Measurements from ENCODE around the gene PRCC.

The PRCC gene, protein sequence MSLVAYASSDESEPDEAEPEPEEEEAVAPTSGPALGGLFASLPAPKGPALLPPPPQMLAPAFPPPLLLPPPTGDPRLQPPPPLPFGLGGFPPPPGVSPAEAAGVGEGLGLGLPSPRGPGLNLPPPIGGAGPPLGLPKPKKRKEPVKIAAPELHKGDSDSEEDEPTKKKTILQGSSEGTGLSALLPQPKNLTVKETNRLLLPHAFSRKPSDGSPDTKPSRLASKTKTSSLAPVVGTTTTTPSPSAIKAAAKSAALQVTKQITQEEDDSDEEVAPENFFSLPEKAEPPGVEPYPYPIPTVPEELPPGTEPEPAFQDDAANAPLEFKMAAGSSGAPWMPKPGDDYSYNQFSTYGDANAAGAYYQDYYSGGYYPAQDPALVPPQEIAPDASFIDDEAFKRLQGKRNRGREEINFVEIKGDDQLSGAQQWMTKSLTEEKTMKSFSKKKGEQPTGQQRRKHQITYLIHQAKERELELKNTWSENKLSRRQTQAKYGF

GRCh38 chr1:156767101-156767878, at the start of gene PRCC:
PRCC (plus strand) TSS chr1:156767535; CDS start chr1:156767772, 237 bp downstream.
- peak; percentile 99 for DNase-seq (ENCODE audit: low read depth)

DNA sequence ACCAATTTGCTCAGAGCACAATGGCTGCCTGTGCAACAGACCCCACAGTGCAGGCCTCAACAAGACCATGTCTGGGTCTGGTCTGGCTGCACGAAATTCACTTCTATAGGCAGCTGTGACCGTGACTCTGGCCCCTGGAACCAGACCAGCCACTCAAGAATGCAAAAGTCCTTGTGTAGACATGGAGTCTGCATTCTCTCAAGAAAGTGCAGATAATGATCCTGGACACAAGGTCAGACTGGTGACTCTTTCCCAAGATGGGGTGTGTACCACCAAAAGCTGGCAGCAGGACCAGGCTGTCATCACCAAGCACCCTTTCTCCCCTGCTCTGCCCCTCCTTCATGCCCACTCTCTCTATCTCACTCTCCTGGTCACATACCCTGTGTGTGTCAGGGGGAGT, 46.2 kb upstream of the PRCC start:
- no peak for DNase-seq (ENCODE audit: low read depth)

DNA sequence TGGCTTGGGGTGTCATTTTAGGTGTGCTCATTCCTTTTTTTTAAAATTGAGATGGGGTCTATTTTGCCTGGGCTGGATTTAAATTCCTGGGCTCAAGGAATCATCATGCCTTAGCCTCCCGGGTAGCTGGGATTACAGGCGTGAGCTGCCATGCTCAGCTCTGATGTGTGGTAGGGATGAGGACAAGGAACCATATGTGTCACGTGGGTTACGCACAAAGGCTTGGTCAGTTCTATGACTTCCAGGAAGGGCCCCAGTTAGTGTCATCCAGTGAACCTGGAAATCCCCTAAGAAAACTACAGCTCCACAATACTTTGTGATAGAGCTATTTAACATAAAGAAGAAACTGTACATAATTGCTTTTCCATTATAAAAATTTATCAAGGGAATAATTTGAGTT, 45.8 kb upstream of the PRCC start:
- DNase-seq (ENCODE audit: low read depth), result no peak

- peak; percentile 85 for DNase-seq (ENCODE audit: low read depth)
Observed at GRCh38 chr1:156725683-156726280, 41.6 kb upstream of the PRCC start.

- DNase-seq (ENCODE audit: low read depth), result no peak
Observed at GRCh38 chr1:156726549-156727226, 40.6 kb upstream of the PRCC start.

DNA sequence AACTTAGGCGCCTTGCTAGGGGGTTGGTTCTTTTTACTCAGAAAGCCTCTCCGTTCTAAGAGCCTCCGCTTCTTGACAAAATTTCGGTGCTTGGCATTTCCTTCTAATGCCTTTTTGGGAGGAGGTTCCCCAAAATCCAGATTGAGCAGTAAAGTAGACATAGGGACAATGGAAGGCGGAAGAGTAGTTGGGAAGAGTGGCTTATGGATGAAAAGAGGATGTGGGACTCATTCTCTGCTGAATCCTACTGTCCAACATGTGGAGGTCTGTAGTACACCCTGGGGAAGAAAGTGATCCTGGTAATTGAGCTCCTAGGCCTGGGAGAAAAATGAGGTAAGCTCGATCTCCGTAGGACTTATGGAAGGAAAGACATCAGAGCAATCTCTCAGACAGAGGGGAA, 39.8 kb upstream of the PRCC start:
- no peak for DNase-seq (ENCODE audit: low read depth)

GRCh38 chr1:156727926-156728598, 39.3 kb upstream of the PRCC start, which contains the start of gene METTL25B:
METTL25B (plus strand) TSS chr1:156728469; CDS start chr1:156729105, 636 bp downstream.
- DNase-seq (ENCODE audit: low read depth), result no peak

DNA sequence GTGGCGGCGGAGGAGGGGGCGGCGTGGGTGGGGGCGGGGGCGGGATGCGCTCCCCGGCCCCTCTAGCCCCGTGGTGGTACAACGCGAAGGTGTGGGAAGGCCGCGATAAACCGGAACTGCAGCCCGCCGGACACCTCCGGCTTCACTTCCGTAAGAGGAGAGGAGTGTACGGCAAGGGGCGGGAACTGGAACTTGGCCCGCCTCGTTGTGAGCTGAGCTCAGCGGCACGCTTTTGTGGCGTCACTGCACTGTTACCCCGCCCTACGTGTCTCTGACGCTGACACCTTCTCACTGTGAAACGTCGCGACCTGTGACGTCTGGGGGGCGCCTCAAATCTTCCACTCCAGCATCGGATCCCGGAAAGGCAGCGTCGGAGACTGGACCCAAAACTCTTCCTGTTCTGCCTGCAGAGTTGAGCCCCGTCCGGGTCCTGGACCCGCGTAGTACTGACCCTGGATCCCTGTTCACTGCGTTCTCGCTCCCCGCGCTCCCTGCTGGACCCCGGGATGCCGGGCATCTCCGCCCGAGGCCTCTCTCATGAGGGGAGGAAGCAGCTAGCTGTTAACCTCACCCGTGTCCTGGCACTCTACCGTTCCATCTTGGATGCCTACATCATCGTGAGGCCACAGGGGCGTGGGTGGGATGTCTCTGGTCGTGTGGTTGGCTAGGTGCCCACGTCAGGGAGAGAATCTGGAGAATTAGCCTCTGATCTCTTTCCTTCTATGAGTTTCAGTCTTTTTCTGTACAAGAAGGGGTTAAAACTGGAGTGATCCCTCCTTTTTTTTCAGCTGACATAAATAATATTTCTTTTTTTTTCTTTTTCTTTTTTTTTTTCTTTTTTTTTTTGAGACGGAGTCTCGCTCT, 38.5 kb upstream of the PRCC start, which contains the start of gene ISG20L2:
TSS of gene ISG20L2 (minus strand) at position 168 of the 864 bp plus-strand sequence. CDS start 1,114 bp downstream, outside the sequence.
- peak; percentile 98 for DNase-seq (ENCODE audit: low read depth)

GRCh38 chr1:156733989-156734584, 33.2 kb upstream of the PRCC start:
- DNase-seq (ENCODE audit: low read depth), result no peak

DNA sequence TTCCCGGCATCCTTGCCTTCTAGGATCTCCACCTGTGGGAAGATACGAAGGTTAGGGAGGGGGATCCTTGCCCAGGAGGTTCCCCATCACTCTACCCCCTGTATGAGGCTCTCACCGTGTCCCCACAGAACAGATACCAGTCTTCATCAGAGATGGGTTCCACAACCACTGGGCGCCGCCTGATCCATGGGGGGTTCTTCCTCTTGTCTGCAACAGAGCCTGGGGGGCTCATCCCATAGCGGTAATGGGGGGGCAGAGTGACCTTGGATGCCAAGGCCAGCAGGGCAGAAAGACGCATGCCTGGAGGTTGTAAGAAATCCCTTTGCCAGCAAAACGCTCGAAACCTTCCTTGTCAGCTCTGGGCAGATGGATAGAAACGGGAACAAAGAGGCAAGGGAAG, 28.9 kb upstream of the PRCC start:
- no peak for DNase-seq (ENCODE audit: low read depth)

DNA sequence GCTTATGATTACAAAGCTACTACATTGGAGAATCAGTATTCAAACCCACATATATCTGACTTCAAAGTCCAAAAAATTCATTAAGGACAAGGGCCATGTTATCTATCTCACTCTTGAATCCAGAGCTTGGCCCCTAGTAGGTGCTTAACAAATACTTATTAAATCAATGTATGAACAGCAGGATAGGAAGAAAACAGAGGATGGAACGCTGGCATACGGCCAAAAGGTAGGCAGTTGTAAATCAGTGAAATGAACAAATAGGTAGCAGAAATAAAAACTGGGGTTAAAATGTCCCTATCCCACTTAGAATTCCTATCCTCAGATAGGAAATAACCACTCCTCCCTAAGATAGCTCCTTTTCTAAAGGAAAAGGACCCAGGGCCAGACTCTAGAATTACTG, 28.4 kb upstream of the PRCC start:
- no peak for DNase-seq (ENCODE audit: low read depth)

DNA sequence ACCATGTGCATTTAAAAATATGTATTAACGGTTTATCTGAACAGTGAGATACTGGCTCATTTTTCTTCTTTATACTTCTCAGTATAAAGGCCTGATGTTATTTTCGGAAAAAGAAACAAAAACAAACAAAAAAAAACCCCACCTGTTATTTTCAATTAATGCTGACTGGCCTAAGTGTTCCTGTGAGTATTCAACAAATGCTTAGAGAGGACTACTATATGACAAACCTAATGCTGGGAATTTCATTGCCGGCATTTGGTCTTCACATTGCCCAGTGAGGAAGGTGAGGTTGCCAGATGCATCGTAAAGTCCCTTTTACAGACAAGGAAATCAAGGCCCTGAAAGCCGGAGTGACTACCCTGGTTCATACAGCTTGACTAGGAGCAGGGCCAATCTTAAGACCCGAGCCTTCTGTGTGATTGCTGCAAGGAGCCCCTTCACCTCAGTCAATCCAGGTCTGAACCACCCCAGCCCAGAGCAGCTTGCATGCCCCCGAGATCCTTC, 27.0 kb upstream of the PRCC start:
- no peak for DNase-seq (ENCODE audit: low read depth)

GRCh38 chr1:156740741-156741480, 26.4 kb upstream of the PRCC start, which contains the start of gene MRPL24:
MRPL24 (minus strand) TSS chr1:156741088; CDS start chr1:156738704, 2,384 bp downstream.
- DNase-seq (ENCODE audit: low read depth), result peak; percentile 98

- no peak for DNase-seq (ENCODE audit: low read depth)
Observed at GRCh38 chr1:156741481-156741983, 25.8 kb upstream of the PRCC start.

DNA sequence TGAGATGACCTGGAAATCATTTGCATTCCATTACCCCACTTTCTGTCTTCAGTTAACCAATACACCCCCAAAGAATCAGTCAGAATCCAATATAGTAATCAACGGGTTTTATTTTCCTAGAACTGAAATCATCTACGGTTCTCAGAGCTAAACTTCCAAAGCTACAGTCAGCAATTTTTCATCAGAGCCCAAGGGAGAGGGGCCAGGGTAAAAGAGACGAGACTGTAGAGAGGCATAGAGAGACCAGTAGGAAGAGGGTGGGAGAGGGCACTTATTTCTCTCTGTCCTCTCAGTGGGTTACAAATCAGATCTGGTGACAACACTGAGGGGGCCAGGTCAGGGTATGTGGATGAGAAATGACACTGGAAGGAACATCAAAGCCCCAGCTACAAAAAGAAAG, 25.3 kb upstream of the PRCC start:
- no peak for DNase-seq (ENCODE audit: low read depth)

DNA sequence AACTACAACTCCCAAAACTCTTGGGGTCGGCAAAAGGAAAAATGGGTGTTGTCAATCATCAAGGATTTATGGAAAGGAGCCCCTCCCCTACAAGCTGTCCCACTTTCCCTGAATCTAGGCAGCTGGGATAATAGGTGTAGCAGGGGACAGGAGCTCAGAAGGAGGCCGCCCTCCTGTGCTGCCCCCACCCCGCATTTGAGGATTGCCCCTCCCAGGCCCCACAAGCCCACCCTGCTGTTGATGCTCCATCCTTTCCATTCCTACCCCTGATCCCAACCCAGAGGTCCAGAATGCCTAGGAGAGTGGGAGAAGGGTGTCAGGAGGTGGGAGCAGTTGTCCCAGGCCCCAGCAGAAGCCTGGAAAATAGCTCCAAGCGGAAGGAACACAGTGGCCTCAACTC, 24.5 kb upstream of the PRCC start:
- no peak for DNase-seq (ENCODE audit: low read depth)

- no peak for DNase-seq (ENCODE audit: low read depth)
Observed at GRCh38 chr1:156743367-156744302, 23.7 kb upstream of the PRCC start.

All from CMK (cell line).